Fibroblast of the aortic adventitia (primary cell): ENCODE measurements around the gene ASPRV1. TPM values are rescaled to one million over a fixed set of nuclear protein-coding genes. Genes with fewer than 3 reads are reported as not detected.

ENCODE experiments used
- DNase-seq: peaks from one replicate; pipeline ENCODE4 v3.0.0-alpha.2; 2010; ENCODE audit warnings: low read depth
- H3K4me3 ChIP-seq: 2 replicates; pipeline ENCODE4 v1.5.1; 2011; ENCODE audit warnings: low read depth, mild to moderate bottlenecking, control low read depth, low read length, moderate library complexity
- total RNA-seq: library from RNA; depleted of rRNA; stranded (reverse); fragments of >200 nt; gene quantifications from 2 replicates; pipeline ENCODE4 v1.2.3, GENCODE V29; 2012; ENCODE audit warnings: low replicate concordance
- TF ChIP-seq, protein P1 (sequence below): IDR thresholded peaks from 2 replicates; pipeline ENCODE4 v1.5.1; 2011; ENCODE audit warnings: mild to moderate bottlenecking, low read length, control low read depth, inconsistent platforms; ENCODE audit not compliant: insufficient read depth

ASPRV1 gene
- total RNA-seq, 1 donor: 0.54 TPM

DNA sequence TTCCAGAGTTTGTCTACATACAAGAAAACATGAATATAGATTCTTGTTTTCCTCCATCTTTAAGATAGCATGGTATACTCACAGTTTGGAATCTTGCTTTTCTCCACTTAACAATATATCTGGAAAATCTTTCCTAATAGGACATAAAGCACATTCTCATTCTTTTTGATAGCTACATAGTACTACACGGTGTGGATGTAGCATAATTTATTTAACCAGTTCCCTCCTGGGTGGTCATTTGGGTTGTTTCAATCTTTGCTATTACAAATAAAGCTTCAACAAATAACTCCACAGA is 26.9 kb downstream of the ASPRV1 start:
- no peak overlapping the region for H3K4me3 ChIP-seq
- TF ChIP-seq, protein P1, sequence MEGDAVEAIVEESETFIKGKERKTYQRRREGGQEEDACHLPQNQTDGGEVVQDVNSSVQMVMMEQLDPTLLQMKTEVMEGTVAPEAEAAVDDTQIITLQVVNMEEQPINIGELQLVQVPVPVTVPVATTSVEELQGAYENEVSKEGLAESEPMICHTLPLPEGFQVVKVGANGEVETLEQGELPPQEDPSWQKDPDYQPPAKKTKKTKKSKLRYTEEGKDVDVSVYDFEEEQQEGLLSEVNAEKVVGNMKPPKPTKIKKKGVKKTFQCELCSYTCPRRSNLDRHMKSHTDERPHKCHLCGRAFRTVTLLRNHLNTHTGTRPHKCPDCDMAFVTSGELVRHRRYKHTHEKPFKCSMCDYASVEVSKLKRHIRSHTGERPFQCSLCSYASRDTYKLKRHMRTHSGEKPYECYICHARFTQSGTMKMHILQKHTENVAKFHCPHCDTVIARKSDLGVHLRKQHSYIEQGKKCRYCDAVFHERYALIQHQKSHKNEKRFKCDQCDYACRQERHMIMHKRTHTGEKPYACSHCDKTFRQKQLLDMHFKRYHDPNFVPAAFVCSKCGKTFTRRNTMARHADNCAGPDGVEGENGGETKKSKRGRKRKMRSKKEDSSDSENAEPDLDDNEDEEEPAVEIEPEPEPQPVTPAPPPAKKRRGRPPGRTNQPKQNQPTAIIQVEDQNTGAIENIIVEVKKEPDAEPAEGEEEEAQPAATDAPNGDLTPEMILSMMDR: no peak
- no peak for DNase-seq

DNA sequence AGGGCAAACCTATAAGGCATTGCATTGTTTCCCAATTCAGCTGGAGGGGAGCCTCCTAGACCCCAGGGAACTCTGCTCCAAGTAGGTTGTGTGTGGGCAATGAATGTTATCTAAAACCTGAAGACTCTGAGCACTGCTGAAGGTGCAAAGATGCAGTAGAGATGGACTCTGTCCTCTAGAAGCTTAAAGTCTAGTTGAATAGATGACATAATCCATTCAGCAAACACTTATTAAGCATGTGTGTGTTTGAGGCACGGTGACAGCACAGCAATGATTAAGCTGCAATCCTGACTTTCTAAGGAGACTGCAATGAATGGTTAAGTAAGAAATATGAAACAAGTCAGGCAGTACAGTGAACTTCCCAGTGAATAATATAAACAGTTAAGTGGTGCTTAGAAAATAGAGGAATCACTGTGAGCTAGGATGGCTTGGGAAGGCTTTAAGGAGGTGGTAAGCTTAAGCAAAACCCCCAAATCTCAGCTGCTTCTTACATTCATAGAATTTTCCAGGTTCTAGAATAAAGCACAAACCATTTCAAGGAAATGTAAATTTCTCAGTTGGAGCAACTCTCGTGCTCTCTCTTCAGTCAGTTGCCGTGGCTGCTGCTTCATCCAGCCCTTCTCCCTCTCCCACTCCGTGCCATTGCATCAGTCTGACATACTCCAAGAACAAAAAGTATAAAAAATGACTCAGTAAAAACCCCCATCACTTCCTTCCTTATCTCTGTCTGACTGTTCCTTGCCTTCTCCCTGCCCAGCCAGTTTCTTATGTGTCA is 27.4 kb downstream of the ASPRV1 start:
- TF ChIP-seq, protein P1: no peak
- H3K4me3 ChIP-seq: peak overlapping the region; percentile 39
- DNase-seq: peak; percentile 95

DNA sequence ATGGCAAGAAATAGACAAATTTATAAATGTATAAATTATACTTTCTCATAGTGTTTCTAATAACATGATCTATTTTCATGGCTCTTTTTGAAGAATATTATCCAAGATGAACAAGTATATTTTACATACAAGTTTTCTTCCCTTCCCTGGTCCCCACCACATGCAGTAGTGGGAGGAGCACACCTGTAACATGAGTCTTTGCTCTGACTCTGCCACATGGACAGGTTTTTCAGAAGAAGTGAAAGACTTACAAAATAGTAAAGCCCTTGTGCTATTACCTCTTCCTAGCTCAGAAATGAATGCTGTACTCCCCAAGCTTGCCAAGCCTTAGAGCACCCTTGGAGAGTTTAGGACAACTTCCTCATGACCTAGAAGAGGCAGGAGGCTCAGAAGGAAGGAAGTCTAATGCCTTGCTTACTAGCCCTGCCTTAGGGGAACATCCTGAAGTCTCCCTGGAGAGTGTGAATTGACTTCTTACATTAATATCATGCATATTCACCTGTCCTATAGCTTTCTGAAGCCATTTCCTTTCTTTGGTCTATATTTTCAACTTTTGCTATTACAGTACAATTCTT is 28.1 kb downstream of the ASPRV1 start:
- peak overlapping the region; percentile 39 for H3K4me3 ChIP-seq
- no peak for DNase-seq
- TF ChIP-seq, protein P1: no peak

DNA sequence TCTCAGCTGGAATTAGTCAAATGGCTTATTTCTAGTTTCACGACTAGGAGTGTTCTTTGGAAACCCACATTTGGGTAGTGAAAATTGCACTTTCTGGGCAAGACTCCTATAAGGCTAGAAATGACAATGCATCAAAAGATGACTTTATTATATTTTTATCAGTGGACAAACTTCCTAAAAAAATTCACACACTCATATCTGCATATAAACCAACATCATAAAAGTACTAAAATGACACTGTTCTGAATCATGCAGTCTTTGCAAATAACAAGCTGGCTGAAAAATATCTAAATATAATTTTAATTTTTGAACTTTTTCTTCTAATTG is 28.9 kb downstream of the ASPRV1 start:
- DNase-seq: no peak
- H3K4me3 ChIP-seq: no peak overlapping the region
- TF ChIP-seq, protein P1: no peak

DNA sequence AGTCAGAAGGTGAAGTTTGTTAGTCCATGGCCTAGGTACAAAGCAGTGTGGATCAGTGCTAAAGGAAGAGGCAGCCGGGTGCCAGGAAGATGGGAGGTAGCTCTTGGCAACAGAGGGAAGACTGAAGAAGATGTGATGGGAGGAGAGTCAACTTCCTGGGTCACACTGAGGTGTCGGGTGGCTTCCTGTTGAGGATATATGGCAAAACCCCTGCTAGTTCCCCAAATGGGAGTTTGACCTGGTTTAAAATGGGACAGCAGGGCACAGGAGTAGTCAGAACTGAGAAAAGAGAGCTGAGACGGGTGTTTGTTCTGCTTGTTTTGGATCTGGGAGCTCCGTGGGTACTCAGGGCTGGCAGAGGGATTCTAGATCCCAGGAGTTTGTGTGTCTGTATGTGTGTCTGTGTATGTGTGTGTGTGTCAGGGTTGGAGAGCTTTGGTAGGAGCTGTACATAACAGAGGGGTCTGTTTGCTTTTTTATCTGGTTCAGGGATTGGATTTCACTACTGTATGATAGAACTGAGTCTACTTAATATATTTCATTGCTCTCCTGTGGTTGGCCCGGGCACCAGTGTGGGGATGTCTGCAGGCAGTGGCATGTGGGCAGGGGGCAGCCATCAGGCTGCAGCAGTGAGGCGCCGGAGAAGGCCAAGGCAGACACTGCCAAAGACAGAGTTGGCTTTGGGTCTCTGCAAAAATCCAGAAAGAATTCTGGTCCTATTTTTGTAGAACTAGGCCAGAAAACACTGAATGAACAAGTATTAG is 29.4 kb downstream of the ASPRV1 start:
- no peak for DNase-seq
- H3K4me3 ChIP-seq: no peak overlapping the region
- TF ChIP-seq, protein P1: no peak

DNA sequence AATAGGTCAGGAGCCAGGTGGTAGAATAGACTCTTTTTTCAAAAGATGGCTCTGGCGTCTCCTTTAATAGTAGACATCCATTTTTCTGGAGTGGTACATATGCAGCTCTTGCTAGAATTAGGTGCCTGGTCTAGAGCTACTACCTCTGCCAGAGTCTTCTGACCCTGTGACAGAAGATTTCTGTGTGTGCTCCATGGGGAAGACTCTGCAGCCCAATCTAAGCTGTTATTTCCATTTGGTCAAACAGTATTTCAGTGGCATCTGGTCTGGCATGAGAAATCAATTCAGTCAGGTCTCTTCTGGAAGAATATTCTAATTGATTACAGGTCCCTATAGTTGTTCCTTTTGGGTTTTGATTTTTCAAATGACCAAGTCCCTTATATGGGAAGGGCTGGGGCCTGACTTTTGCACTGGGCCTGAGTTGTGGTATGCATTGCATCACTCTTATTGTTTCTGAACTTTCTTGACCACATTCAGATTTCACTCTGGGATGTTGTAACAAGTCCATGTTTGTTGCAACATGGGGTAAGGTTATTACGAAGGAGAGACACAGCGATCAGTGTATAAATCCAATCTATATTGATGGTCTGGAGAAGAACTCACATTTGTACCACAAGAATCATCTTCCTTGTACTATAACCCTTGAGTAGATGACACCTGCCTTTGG is 34.4 kb downstream of the ASPRV1 start:
- TF ChIP-seq, protein P1: no peak
- DNase-seq: peak; percentile 85
- no peak overlapping the region for H3K4me3 ChIP-seq
